CD4-positive, alpha-beta T cell treated with Interleukin-21 for 1 hour (primary cell): ENCODE measurements around the gene ST7.

ENCODE experiments used
- DNase-seq: peaks from one replicate; pipeline ENCODE4 v3.0.0-alpha.2; 2020

Gene ST7

GRCh38 chr7:117165656-117166055, 212.4 kb downstream of the ST7 start:
- no peak for DNase-seq

GRCh38 chr7:117169907-117170306, 216.6 kb downstream of the ST7 start:
- DNase-seq = no peak

DNA sequence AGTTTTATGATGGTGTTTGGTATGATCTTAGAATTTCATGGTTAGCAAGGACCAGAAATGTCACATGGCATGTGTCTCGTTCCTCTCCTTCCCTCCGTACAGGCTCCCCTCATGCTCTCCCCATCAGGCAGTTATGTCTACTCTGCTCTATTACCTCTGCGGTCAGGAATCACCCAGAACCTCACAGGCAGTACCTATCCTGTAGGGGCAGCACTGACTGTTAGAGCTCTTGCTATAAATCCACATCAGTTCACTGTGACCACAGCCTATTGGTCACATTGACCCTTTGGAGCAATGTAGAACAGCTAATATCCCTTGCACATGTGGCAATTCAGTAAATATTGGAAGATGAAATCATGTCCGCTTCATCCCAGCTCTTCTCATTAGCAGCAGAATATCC, 217.8 kb downstream of the ST7 start:
- DNase-seq = no peak

GRCh38 chr7:117172283-117172682, 219.0 kb downstream of the ST7 start:
- no peak for DNase-seq

- DNase-seq = no peak
These were observed 219.9 kb downstream of the ST7 start for GRCh38 chr7:117173035-117173770.

DNA sequence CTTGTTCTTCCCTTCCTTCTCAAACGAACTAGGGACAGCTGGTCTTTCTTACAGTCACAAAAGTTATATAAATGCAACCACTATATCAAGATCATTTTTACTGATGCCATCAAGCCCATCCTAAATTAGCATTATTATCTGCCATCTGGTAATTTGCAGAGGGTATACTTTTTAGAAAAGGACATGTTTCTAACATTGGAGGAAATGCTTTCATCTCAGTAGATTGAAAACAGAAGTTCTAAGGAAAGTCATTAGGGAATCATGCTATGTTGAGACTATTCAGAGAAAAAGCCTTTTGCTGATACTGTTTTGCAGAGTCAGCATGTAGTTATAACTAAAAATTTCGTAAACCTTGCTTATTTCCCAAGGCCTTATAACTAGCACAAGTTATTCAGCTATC, 222.9 kb downstream of the ST7 start:
- DNase-seq = no peak

GRCh38 chr7:117178600-117178999, 225.3 kb downstream of the ST7 start:
- DNase-seq = no peak

GRCh38 chr7:117179701-117180100, 226.4 kb downstream of the ST7 start:
- DNase-seq = no peak

DNA sequence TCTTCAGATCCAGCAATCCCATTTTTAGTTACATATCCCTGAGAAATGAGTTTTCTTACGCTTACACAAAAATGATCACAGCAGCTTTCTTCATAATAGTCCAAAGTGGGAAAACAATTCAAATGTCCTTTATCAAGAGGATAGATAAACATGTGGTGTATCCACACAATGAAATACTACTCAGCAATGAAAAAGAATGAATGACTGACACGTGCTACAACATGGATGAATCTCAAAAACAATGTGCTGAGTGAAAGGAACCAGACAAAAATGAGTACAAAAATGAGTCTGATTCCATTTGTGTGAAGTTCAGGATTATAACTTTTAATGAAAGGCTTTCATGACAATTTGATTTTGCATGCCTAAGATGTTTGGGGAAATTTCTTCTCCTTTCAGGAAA, 230.4 kb downstream of the ST7 start:
- DNase-seq = no peak

DNA sequence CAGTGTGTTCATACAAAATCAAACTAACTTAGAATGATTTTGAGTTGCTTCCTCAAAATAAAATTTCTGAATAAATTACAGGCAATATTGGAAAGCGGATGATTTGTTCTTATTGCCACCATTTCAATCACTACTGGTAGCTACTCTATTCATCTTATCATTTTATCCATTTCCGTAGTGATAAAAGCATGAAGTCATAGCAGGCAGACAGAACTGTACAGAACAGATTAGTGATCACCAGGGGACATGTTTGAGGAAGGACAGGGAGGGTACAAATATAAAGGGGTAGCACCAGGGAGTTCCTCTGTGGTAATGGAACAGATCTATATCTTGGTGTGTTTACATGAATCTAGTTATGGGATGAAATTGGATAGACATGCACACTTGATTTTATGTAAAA, 231.1 kb downstream of the ST7 start:
- DNase-seq = no peak

DNA sequence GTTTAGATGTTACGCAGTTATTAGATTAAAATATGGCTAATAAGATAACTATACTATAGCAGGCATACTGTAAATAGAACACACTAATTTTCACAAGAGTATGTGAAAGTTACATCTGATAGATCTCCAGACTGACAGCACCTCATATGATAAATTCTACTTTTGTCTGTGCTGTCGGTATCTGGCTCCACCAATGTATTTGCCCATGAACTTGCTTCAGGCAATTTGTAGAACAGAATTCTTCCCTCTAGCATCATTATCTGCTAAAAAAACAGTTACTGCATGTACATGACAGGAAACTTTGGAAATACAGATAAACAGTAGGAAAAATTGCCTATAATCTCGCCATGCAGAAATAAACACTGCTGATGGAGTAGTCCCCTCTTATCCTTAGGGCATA, 231.8 kb downstream of the ST7 start:
- no peak for DNase-seq

- no peak for DNase-seq
These were observed 233.1 kb downstream of the ST7 start for GRCh38 chr7:117186218-117187010.

- no peak for DNase-seq
These were observed 235.1 kb downstream of the ST7 start for GRCh38 chr7:117188376-117188775.

DNA sequence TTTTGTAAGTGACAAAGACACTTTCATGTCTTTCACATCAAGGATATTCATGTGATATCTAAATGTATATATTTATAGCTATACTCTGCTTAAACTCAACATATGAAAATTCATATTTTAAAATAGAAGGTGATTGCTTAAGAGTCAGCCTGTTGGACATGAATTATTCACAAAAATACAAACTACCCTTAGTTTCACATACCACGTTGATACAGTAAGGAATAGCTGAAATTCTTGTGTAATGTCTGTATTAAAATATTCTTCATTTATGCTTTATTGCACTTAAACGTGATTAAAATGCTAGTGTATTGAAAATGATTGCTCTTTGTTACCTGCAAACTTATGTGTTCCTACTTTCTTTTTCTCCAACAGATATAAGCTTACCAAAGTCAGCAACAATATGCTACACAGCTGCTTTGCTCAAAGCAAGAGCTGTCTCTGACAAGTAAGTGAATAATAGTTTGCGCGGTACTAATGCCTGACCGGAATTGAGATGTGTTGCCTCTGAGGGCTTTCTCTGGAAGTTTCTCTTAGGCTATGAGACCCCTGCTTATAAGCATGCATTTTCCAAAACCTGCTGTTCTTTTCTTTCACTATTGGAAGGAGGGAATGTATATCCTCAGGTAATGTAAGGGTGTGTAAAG, 235.8 kb downstream of the ST7 start:
- no peak for DNase-seq

DNA sequence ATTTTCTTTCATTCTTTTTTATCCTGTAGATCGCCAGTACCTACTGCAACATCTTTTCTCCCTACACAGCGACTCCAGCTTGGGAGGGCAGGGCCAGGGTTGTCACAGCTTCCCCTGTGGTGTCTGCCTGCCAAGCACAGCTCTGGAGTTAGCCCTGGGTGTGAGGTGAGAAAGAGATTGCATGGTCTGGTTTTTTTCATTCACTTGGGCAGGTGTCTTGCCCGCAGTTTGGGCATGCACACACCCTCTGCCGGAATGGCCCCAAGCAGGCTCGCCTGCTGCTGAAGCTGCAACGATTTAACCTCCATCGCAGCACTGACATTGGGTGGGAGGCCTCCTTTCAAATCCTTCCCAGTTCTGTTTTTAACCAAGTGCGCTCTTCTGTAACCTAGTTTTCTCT, 236.8 kb downstream of the ST7 start:
- DNase-seq = no peak

DNA sequence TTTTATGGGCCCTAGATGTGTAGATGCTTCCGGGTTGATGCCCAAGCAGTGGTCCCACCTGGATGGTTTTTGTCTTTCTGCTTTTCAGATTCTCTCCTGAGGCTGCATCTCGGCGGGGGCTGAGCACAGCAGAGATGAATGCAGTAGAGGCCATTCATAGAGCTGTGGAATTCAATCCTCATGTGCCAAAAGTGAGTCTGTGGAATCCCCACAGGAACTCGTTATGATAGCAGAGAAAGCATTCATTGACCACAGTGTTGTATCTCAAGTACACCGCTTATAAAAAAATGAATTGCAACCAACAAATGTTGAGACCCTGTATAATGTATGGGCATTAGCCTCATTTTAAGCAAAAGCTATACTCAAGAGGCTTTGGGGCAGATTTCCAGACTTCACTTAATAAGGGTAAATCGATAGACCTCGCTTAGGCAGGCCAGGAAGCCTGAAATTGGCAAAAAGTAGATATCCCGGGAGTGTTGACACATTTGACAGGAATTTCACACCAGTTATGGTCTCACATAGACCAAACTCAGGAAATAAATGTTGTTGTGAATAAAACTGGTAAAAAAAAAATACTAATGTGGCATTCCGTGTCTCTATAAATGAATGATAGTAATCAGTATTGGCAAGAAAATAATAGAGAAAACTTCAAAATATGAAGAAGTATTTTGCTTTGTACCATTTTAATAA, 237.6 kb downstream of the ST7 start:
- DNase-seq = no peak

DNA sequence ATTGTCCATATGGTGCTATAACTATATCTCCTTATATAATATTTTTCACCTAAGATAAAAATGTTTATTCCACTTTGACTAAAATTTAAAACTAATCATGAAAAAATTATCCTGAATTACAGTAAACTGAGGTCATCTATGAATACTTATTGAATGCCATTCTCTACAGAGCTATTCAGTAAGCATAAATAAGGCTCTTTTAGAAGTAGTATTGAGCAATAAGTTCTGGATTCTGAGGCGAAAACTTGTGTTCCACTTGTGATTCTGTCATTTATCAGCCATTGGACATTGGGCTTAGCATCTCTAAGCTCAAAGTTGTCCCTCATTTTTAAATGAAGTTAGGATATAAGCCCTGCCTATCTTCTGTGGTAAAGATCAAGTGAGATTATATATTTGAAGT, 238.8 kb downstream of the ST7 start:
- DNase-seq = no peak

DNA sequence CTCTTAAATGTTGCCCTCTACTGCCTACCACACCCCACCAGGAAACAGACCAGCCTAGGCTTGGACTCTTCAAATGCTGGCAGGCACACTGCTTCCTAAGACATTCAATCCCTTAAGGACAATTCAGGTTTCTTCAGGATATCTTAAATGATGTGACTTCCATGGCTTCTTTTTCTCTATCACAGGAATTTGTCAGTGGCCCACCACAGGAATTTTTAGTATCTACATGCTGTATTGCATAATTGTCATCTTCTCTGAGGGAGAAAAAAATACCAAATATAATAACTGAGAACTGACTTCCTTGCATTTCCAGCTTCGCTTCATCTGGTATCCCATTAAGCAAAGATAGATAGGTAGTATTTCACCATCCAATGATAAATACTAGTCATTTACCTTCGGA, 240.3 kb downstream of the ST7 start:
- DNase-seq = no peak

DNA sequence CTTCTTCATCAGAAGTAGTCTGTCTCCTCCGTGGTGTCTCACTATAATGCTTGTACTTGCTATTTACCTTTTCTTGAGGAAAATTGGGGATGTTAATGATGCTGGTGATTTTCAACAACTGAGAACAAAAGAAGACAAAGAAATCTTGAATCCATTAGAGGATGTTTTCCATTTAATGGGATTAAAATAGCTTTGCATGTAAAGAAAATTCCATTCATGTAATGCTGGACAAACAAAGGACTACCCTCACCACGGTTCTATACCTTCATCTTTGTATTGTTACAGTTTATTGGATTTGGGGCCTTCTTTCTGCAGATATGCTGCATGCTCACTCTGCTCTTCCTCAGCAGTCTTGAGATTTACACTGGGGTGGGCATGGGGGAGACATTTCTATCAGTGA, 241.1 kb downstream of the ST7 start:
- DNase-seq = no peak

DNA sequence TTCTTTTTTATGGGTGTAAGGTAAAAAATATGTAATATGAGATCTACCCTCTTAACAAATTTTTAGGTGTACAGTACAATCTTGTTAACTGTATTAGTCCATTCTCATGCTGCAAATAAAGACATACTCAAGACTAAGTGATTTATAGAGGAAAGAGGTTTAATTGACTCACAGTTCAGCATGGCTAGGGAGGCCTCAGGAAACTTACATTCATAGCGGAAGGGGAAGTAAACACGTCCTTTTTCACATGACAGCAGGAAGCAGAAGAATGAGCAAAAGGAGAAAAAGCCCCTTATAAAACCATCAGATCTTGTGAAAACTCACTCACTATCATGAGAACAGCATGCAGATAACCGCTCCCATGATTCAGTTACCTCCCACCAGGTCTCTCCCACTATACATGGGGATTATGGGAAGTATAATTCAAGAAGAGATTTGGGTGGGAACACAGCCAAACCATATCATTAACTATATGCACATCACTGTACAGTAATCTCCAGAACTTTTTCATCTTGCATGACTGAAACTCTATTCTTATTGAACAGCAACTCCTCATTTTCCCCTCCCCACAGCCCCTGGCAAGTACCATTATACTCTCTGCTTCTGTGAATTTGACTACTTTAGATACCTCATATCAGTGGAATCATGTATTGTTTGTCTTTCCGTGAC, 242.2 kb downstream of the ST7 start:
- no peak for DNase-seq

DNA sequence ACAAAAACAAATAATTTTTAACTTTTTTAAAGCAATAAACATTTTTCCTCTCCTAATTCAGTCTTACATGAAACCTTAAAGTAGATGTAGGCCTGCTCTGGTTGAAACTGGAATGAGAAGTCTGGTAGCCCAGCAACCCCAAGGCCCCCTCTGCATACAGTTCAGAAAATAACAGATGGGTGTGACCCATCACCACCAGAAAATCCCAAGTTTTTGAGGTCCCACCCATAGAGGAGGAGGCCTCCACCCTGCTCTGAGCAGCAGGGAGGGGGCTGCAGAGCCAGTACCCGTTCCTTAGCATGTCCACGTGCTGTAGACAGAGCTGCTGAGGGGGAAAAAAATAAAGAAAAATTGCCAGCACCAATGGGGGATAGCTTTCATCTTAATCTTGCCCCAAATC, 246.8 kb downstream of the ST7 start:
- no peak for DNase-seq

GRCh38 chr7:117200786-117201458, 247.6 kb downstream of the ST7 start:
- no peak for DNase-seq
